ENCODE measurements around the gene UBE2H.
A peak's percentile ranks its signal among the peaks of the same experiment; 100 is the strongest.

The UBE2H gene

GRCh38 chr7:129784437-129784782 lies 168.3 kb downstream of the UBE2H start:
- DNase-seq: peak; percentile 14

DNA sequence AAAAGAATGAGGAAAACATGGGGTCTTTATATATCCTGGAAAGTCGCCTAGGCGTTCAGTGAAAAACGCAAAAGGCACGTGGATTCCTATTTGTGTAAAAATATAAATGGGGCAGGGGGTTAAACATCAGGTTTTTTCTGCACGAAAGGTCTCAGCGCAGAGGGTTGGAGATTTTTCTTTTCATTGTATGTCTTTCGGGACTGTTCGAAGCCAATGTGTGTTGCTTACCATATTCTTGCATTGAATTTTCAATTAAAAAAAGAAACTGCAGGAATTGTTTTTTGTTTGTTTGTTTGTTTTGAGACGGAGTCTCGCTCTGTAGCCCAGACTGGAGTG lies 169.2 kb downstream of the UBE2H start:
- no peak for DNase-seq

DNA sequence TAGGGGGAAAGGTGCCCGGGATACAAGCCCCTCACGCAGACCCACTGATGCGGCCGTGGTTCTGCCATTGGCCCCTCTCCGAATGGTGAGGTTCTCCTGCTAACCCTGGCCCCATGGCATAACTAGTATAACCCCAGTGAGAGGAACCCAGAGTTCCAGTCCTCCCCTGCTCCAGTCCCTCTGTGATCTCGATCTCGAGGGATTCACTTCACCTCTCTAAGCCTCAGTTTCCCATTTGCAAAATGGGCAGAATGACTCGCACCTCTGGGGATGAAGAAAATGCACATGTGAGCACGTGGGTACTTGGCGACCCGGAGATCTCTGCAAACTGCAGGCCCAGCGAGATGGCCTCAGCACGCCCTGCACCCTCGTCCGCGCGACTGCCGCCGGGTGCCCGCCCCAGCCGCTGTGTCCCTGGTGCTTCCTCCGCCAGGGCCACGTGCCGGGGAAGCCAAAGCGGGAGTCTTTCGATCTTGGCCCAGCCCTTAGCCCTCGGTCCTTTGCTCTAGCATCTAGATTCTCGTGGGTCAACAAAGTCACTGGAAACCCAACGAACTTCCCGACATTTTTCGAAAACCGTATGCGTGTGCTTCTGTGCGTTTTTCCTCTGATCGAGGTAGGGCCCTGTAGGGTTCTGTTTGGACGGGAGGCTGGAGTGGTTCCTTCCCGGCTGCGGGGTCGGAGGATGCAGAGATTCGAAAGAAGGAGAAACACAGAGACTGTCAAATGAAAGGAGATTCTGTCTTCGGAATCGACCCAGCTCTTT lies 169.8 kb downstream of the UBE2H start:
- DNase-seq: peak; percentile 34

- DNase-seq: peak; percentile 11
Measured at GRCh38 chr7:129781928-129782817, 170.6 kb downstream of the UBE2H start.

DNA sequence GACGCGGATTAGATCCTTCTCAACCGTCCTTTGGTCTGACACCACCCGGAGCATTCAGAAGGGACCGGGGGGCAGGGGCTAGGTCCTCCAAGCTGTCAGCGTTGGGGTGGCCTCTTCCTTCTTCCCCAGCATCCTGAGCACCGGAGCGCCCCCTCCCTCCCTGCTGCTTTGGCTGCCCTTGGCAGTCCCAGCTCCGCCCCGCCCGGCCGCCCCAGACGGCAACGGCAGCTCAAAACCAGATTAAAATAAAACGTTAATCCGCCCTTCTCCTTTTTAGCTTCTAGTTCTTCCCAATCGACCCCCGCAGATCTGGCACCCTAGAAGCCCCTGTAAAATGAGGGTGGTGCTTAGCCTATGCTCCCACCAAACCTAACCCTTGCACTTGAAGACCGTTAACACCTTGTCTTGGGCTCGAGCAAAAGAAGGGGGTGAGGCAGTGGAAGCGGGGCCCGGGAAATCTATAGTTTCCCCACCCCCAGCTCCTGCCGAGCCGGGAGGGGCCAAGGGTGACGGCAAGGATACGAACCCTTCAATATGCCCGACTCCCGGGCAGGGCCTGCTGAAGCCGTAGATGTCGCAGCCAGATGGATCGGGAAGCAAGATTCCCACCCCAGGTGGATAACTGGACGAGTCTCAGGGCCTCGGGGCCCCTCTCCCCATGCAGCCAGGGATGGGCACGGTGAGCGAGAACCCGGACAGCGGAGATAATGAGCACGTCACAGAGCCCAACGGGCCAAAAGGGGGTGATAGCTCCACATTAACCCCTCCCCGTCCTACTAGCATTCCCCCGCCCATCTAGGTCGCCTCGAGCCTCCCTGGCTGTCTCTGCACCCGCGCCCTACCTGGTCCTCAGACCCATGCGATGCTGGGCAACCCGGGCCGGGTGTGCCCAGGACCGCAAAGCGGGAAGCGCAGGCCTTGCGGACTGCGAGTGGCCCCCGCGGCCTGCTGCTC lies 171.5 kb downstream of the UBE2H start:
- peak; percentile 56 for DNase-seq

Measured in activated CD4-positive, alpha-beta T cell treated with anti-CD3 and anti-CD28 coated beads for 48 hours (primary cell).